H9 (cell line): ENCODE data around the gene MAGED4. TPM values are rescaled to one million over a fixed set of nuclear protein-coding genes. Genes with fewer than 3 reads are reported as not detected.
"Not testable (repeated sequence)": the region's sequence is repeated elsewhere in the genome, so short reads cannot be mapped to it uniquely, and the experiment has no call there.

Experiments used
- DNase-seq: peaks from one replicate; pipeline ENCODE4 v3.0.0-alpha.2; 2017
- H2AFZ ChIP-seq: one replicate; pipeline ENCODE4 v1.6.1; 2013; ENCODE audit warnings: mild to moderate bottlenecking, low read length, control low read depth, moderate library complexity
- H2AK5ac ChIP-seq: 2 replicates; pipeline ENCODE4 v1.6.1; 2013; ENCODE audit warnings: low read length, control low read depth, mixed read lengths; ENCODE audit not compliant: insufficient read length
- H2BK120ac ChIP-seq: one replicate; pipeline ENCODE4 v1.6.1; 2013; ENCODE audit warnings: low read depth, mild to moderate bottlenecking, low read length, control low read depth, inconsistent platforms; ENCODE audit not compliant: poor library complexity, severe bottlenecking
- H2BK12ac ChIP-seq: 2 replicates; pipeline ENCODE4 v1.6.1; 2013; ENCODE audit warnings: low read length, control low read depth, mixed read lengths, low read depth; ENCODE audit not compliant: insufficient read length
- H2BK15ac ChIP-seq: 2 replicates; pipeline ENCODE4 v1.6.1; 2013; ENCODE audit warnings: low read depth, low read length, control low read depth
- H2BK20ac ChIP-seq: one replicate; pipeline ENCODE4 v1.6.1; 2013; ENCODE audit warnings: low read depth, mild to moderate bottlenecking, low read length, control low read depth, inconsistent platforms; ENCODE audit not compliant: poor library complexity, severe bottlenecking
- H2BK5ac ChIP-seq: 2 replicates; pipeline ENCODE4 v1.6.1; 2013; ENCODE audit warnings: low read length, control low read depth, mixed read lengths; ENCODE audit not compliant: insufficient read length
- H3K14ac ChIP-seq: 2 replicates; pipeline ENCODE4 v1.6.1; 2013; ENCODE audit warnings: low read length, control low read depth; ENCODE audit not compliant: insufficient read depth
- H3K18ac ChIP-seq: 2 replicates; pipeline ENCODE4 v1.6.1; 2013; ENCODE audit warnings: low read depth, mild to moderate bottlenecking, mixed read lengths, low read length, control low read depth; ENCODE audit not compliant: insufficient read length
- H3K23ac ChIP-seq: 2 replicates; pipeline ENCODE4 v1.6.1; 2013; ENCODE audit warnings: low read length, control low read depth, mixed read lengths, low read depth; ENCODE audit not compliant: insufficient read length
- H3K23me2 ChIP-seq: 2 replicates; pipeline ENCODE4 v1.6.1; 2013; ENCODE audit warnings: low read depth, mild to moderate bottlenecking, mixed read lengths, low read length, control low read depth; ENCODE audit not compliant: insufficient read length, poor library complexity, severe bottlenecking
- H3K27ac ChIP-seq: 2 replicates; pipeline ENCODE4 v1.5.1; 2013; ENCODE audit warnings: low read length, control low read depth, mixed read lengths, low read depth; ENCODE audit not compliant: insufficient read length
- H3K27me3 ChIP-seq: 2 replicates; pipeline ENCODE4 v1.6.1; 2013; ENCODE audit warnings: low read length, control low read depth, inconsistent platforms; ENCODE audit not compliant: insufficient read depth
- H3K4ac ChIP-seq: 2 replicates; pipeline ENCODE4 v1.6.1; 2013; ENCODE audit warnings: low read depth, mild to moderate bottlenecking, control low read depth, inconsistent platforms, low read length, moderate library complexity
- H3K4me1 ChIP-seq: 2 replicates; pipeline ENCODE4 v1.6.1; 2013; ENCODE audit warnings: low read length, control low read depth, inconsistent platforms; ENCODE audit not compliant: insufficient read depth
- H3K4me2 ChIP-seq: 2 replicates; pipeline ENCODE4 v1.6.1; 2013; ENCODE audit warnings: low read length, control low read depth, mixed read lengths; ENCODE audit not compliant: insufficient read length, insufficient read depth
- H3K56ac ChIP-seq: 2 replicates; pipeline ENCODE4 v1.6.1; 2013; ENCODE audit warnings: low read depth, mild to moderate bottlenecking, mixed read lengths, low read length, control low read depth; ENCODE audit not compliant: insufficient read length
- H3K79me1 ChIP-seq: 2 replicates; pipeline ENCODE4 v1.6.1; 2013; ENCODE audit warnings: low read depth, mild to moderate bottlenecking, moderate library complexity, low read length, control low read depth, inconsistent platforms; ENCODE audit not compliant: insufficient read depth, poor library complexity, severe bottlenecking
- H3K79me2 ChIP-seq: 2 replicates; pipeline ENCODE4 v1.6.1; 2013; ENCODE audit warnings: low read length, control low read depth, inconsistent platforms; ENCODE audit not compliant: insufficient read depth
- H3K9ac ChIP-seq: 2 replicates; pipeline ENCODE4 v1.6.1; 2013; ENCODE audit warnings: low read length, control low read depth, mixed read lengths; ENCODE audit not compliant: insufficient read length; ENCODE audit errors: extremely low read depth
- H3K9me3 ChIP-seq: one replicate; pipeline ENCODE4 v1.6.1; 2013; ENCODE audit warnings: low read depth, low read length, inconsistent platforms; ENCODE audit not compliant: control insufficient read depth
- H3T11ph ChIP-seq: one replicate; pipeline ENCODE4 v1.6.1; 2013; ENCODE audit warnings: mild to moderate bottlenecking, low read length, control low read depth, inconsistent platforms
- H4K20me1 ChIP-seq: one replicate; pipeline ENCODE4 v1.6.1; 2013; ENCODE audit not compliant: control insufficient read depth, insufficient read length, insufficient read depth
- H4K5ac ChIP-seq: 2 replicates; pipeline ENCODE4 v1.6.1; 2013; ENCODE audit warnings: low read depth, mild to moderate bottlenecking, mixed read lengths, low read length, control low read depth; ENCODE audit not compliant: insufficient read length
- H4K8ac ChIP-seq: replicated peaks from 2 replicates; pipeline ENCODE4 v1.6.1; 2013; ENCODE audit warnings: low read length, control low read depth, mixed read lengths, low read depth; ENCODE audit not compliant: insufficient read length
- H4K91ac ChIP-seq: 2 replicates; pipeline ENCODE4 v1.6.1; 2013; ENCODE audit warnings: low read depth, mild to moderate bottlenecking, moderate library complexity, mixed read lengths, low read length, control low read depth; ENCODE audit not compliant: insufficient read length
- H3K27ac Mint-ChIP-seq, 3 experiments: 2 replicates in 2 of 3; 3 replicates in 1 of 3; pipeline ENCODE4 v1.8.0; 2020 to 2021; ENCODE audit warnings: mixed read lengths in 3 of 3, mild to moderate bottlenecking in 1 of 3, moderate library complexity in 1 of 3
- H3K27me3 Mint-ChIP-seq: 2 replicates; pipeline ENCODE4 v1.8.0; 2021; ENCODE audit warnings: low read depth, mild to moderate bottlenecking, moderate library complexity, mixed read lengths
- H3K36me3 Mint-ChIP-seq, 3 experiments: 2 replicates in 2 of 3; 3 replicates in 1 of 3; pipeline ENCODE4 v1.8.0; 2020 to 2021; ENCODE audit warnings: low read depth in 3 of 3, mixed read lengths in 3 of 3; ENCODE audit not compliant: insufficient read depth in 1 of 3
- H3K4me1 Mint-ChIP-seq, 2 experiments: 2 replicates each; pipeline ENCODE4 v1.8.0; 2020; ENCODE audit warnings: mixed read lengths in 2 of 2
- H3K4me3 Mint-ChIP-seq, 2 experiments: 2 replicates in 1 of 2; 3 replicates in 1 of 2; pipeline ENCODE4 v1.8.0; 2020 to 2021; ENCODE audit warnings: mild to moderate bottlenecking in 2 of 2, mixed read lengths in 2 of 2, moderate library complexity in 1 of 2
- H3K9me3 Mint-ChIP-seq, 2 experiments: 2 replicates in 1 of 2; 3 replicates in 1 of 2; pipeline ENCODE4 v1.8.0; 2020; ENCODE audit warnings: mild to moderate bottlenecking in 2 of 2, mixed read lengths in 2 of 2, moderate library complexity in 1 of 2
- WGBS: extraction: QIAGEN DNeasy Blood & Tissue Kit; methylation state at CpG from one replicate; pipeline ENCODE4 v1.1.7; 2013; ENCODE audit warnings: missing lambda C conversion rate, low lambda C conversion rate, mixed read lengths; ENCODE audit not compliant: insufficient read length; ENCODE audit errors: extremely low coverage; 5-methylcytosine and 5-hydroxymethylcytosine counted together
- total RNA-seq: library from RNA; stranded (reverse); gene quantifications from 2 replicates; pipeline ENCODE4 v1.2.1, GENCODE V29; 2021

Gene MAGED4
- total RNA-seq, 1 experiment from 2014 or later, result 74.5 TPM

- H2BK12ac ChIP-seq, H3K23me2 ChIP-seq, H4K5ac ChIP-seq, H2AK5ac ChIP-seq, H3K79me2 ChIP-seq, H3K14ac ChIP-seq, H3K9me3 Mint-ChIP-seq, H4K91ac ChIP-seq, H3K9ac ChIP-seq, H3K18ac ChIP-seq, H3K27me3 ChIP-seq, H3K23ac ChIP-seq, H3K27ac ChIP-seq, H3K4ac ChIP-seq, H2BK5ac ChIP-seq, H2AFZ ChIP-seq, H4K20me1 ChIP-seq, H3T11ph ChIP-seq, H3K4me1 ChIP-seq, H3K56ac ChIP-seq, H2BK15ac ChIP-seq, H3K27ac Mint-ChIP-seq, H3K9me3 ChIP-seq, H4K8ac ChIP-seq, H2BK20ac ChIP-seq, H2BK120ac ChIP-seq, H3K36me3 Mint-ChIP-seq, DNase-seq, H3K79me1 ChIP-seq, H3K4me1 Mint-ChIP-seq, H3K4me2 ChIP-seq, H3K4me3 Mint-ChIP-seq, H3K27me3 Mint-ChIP-seq: not testable (repeated sequence)
- WGBS, result no CpG with 5 or more reads among the region's 18 CpGs
Measured at GRCh38 chrX:52185078-52185453, 378 bp downstream of the MAGED4 start.

DNA sequence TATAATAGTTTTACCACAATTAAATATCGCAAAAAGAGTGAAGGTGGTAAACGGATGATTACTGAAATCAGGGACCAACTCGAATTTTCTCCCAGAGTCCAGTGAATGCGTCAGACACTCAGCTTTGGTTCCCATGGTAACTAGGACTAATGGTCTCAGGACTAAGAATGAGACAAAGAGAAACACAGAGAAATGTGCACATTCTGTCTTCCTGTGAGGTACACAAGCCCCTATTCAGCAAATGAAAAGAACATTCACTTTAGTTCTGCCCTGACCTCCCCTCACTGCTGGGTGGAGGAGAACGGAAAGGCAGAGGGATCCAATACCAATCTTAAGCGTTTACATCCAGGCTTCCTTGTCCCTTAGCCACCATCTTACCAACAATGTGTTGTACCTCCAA, 26.7 kb downstream of the MAGED4 start:
- not testable (repeated sequence) for H2BK120ac ChIP-seq
- WGBS, result no CpG with 5 or more reads among the region's 6 CpGs

More for the DNA sequence above, 26.7 kb downstream of the MAGED4 start:
- not testable (repeated sequence) for H3K9me3 ChIP-seq, H2AFZ ChIP-seq, H4K5ac ChIP-seq, H2BK15ac ChIP-seq, H3K79me2 ChIP-seq, H3K27ac Mint-ChIP-seq, H4K20me1 ChIP-seq, H2AK5ac ChIP-seq, H3K4me1 Mint-ChIP-seq, H4K8ac ChIP-seq, H3K27ac ChIP-seq, H3K9ac ChIP-seq, H3K14ac ChIP-seq, H3K4ac ChIP-seq, H4K91ac ChIP-seq, H3K4me1 ChIP-seq, H3K4me3 Mint-ChIP-seq, H3K23ac ChIP-seq, H2BK20ac ChIP-seq, H3K27me3 ChIP-seq, H3K18ac ChIP-seq, H3K36me3 Mint-ChIP-seq, H2BK5ac ChIP-seq, DNase-seq, H3T11ph ChIP-seq, H2BK12ac ChIP-seq, H3K79me1 ChIP-seq, H3K4me2 ChIP-seq, H3K27me3 Mint-ChIP-seq, H3K23me2 ChIP-seq, H3K56ac ChIP-seq
- H3K9me3 Mint-ChIP-seq, result peaks cover 24 to 26% of the 10 kb centered on the region in 2 experiments
